RWPE1 (cell line): ENCODE data around the gene GJB6.

Source experiments
- CTCF ChIA-PET: fragments of 350-600 bp; sonication (Branson Sonifier 250); formaldehyde crosslinking; extraction: SDS; loops from one replicate; lab custom pipeline; 2021; lab: Yijun Ruan, JAX
- POLR2A ChIA-PET: fragments of 400-600 bp; formaldehyde crosslinking; extraction: SDS; loops from one replicate; lab custom pipeline; 2020; ENCODE audit warnings: antibody characterized with exemption; ENCODE audit not compliant: low non-redundant PET; lab: Yijun Ruan, JAX
- DNase-seq: peaks from one replicate; pipeline ENCODE4 v3.0.0; 2012; ENCODE audit warnings: low spot score
- H3K27ac ChIP-seq: fragments of 450-650 bp; 2 replicates; pipeline ENCODE4 v1.5.1; 2017
- CTCF ChIP-seq: fragments of 450-650 bp; conservative IDR thresholded peaks from 2 replicates; pipeline ENCODE4 v1.5.1; 2017; ENCODE audit warnings: low read depth, mild to moderate bottlenecking

GJB6 gene

GRCh38 chr13:20195801-20196200 lies 36.3 kb downstream of the GJB6 start:
- no peak overlapping the region for H3K27ac ChIP-seq
- no peak for DNase-seq
- no peak for TF ChIP-seq CTCF
- ChIA-PET CTCF (interaction anchor here (0.5 to 0.7 kb wide), 4 partner anchors 228 to 687 kb away, joined by 3 to 4 read pairs (median 3); no protein-coding TSS in a partner anchor), POLR2A (no interaction called here)

DNA sequence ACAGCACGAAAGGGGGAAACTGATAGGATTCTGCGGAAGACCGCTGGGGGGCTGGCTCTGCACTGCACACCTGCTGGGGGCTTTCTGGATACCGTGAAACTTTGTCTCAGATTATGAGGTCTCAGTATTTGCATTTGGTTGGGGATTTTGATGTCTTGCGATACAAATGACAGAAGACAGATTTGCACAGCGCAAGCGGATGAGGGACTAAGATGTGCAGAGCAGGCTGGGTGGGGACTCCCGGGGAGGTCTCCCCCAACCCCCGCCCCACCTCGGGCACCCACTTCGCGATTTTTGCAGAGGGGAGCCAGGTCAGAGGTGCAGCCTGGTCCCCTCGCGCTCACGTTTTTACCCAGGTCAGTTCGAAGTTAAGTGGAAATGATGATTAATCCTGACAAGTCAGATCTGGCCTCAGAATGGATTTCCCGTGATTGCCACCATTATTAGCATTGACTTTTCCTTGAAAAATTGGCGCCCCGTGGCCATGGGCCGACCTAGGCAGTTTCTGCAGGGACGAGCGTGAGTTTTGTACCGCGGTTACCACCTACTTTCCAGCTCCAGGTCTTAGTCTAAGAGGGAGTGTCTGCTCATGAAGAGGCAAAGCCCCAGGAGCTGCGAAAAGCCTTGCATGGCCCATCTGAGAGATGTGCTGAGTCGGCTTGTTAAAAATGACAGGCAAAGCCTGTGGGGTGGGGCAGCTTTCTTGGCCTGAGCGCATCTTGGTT lies 38.0 kb downstream of the GJB6 start:
- POLR2A ChIA-PET = no interaction called here
- no peak for TF ChIP-seq CTCF
- H3K27ac ChIP-seq = peak overlapping the region; percentile 92
- CTCF ChIA-PET = no interaction called here
- no peak for DNase-seq

DNA sequence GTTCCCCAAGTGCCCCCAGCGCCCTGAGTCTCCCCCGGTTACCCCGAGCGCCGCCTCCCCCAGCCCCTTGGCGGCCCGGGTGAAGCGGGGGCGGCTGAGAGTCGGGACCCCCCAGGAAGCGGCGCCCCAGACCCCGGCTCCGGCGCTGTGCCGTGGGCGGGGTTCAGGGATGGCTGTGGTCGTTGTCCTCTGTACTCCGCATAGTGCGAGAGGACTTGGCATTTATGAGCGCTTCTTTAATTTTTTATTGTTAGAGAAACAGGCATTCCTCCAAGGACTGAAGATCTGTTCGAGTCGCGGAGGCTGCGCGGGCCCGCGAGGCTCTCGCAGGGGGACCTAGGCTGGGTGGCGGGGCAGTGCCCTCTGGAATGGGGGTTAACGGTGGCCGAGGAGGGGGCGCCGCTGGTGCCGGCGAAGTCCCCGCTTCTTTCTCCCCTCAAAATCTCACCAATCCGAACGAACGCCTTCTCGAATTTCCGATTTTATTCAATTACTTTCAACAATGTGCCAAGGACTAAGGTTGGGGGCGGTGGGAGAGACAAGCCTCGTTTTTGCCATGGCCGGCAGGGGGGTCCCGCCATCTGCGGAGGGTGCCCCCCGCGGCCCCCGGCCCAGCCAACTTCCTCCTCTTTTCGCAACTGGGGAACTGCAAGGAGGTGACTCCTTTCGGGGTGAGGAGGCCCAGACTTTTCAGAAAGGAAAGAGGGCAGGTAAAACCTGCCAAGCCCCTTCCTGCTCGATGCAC lies 38.8 kb downstream of the GJB6 start:
- no peak for DNase-seq
- ChIA-PET CTCF (no interaction called here), POLR2A (interaction anchor here (0.6 kb wide), 1 partner anchor 190 kb away, joined by 3 read pairs; no protein-coding TSS in a partner anchor)
- peak overlapping the region; percentile 92 for H3K27ac ChIP-seq
- TF ChIP-seq CTCF = no peak

DNA sequence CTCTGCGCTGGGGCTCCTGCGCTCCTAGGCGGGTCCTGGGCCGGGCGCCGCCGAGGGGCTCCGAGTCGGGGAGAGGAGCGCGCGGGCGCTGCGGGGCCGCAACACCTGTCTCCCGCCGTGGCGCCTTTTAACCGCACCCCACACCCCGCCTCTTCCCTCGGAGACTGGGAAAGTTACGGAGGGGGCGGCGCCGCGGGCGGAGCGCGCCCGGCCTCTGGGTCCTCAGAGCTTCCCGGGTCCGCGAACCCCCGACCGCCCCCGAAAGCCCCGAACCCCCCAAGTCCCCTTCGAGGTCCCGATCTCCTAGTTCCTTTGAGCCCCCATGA lies 39.3 kb downstream of the GJB6 start, which contains the start of gene GJB2:
TSS of gene GJB2 (minus strand) at position 103 of the 326 bp plus-strand sequence. CDS start 3,357 bp downstream, outside the sequence.
- POLR2A ChIA-PET = interaction anchor here (0.6 kb wide), 1 partner anchor 191 kb away, joined by 3 read pairs; no protein-coding TSS in a partner anchor
- TF ChIP-seq CTCF = no peak
- DNase-seq = peak; percentile 54
- CTCF ChIA-PET = interaction anchor here (0.6 kb wide), 3 partner anchors 158 to 302 kb away, joined by 3 to 8 read pairs (median 3); no protein-coding TSS in a partner anchor
- H3K27ac ChIP-seq = peak within 1 kb of the TSS; percentile 92

DNA sequence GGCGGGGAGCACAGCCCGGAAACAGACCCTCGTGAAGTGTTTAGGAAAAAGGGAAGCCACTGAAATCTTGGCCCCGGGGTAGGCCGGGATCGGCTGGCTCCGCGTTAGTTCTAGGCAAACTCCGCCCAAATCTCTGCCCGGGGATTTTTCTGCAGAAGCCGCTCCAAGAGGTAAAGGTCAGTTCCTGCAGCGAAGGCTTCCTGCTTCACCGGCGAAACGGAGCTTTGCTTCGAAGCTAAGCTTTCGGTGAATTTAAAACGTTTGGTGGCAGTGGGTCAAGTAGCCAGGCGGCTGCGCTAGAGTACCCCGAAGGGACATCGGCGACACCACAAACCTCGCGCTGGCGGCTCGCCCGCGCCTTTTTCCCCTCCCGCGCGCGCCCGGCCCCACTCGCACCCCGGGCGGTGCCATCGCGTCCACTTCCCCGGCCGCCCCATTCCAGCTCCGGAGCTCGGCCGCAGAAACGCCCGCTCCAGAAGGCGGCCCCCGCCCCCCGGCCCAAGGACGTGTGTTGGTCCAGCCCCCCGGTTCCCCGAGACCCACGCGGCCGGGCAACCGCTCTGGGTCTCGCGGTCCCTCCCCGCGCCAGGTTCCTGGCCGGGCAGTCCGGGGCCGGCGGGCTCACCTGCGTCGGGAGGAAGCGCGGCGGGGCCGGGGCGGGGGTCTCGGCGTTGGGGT lies 39.8 kb downstream of the GJB6 start:
- POLR2A ChIA-PET = no interaction called here
- DNase-seq = no peak
- no peak for TF ChIP-seq CTCF
- CTCF ChIA-PET = interaction anchor here (0.6 kb wide), 3 partner anchors 158 to 303 kb away, joined by 3 to 8 read pairs (median 3); no protein-coding TSS in a partner anchor
- H3K27ac ChIP-seq = peak overlapping the region; percentile 92
